Thyroid gland (tissue), 4 donors: ENCODE results near the gene OR13D1.

Experiments
- CTCF ChIP-seq, 6 experiments: fragments of 200-600 bp in 3 of 6; fragments of 450-650 bp in 3 of 6; sonication (generic) in 3 of 6; IDR thresholded peaks; one replicate each; pipeline ENCODE4 v1.5.1; 2016 to 2019; ENCODE audit warnings: antibody characterized with exemption in 6 of 6, mild to moderate bottlenecking in 2 of 6, inconsistent platforms in 1 of 6, moderate library complexity in 1 of 6
- POLR2A ChIP-seq, 2 donors: fragments of 450-650 bp; IDR thresholded peaks; one replicate each; pipeline ENCODE4 v1.6.1; 2017; ENCODE audit warnings: antibody characterized with exemption in 2 of 2, mild to moderate bottlenecking in 2 of 2, moderate library complexity in 1 of 2

GRCh38 chr9:104686081-104686480 is 8.2 kb upstream of the OR13D1 start:
- TF ChIP-seq POLR2A (IDR thresholded peaks at IDR 0.05), result no peak
- TF ChIP-seq CTCF (IDR thresholded peaks at IDR 0.05), result no peak
